ENCODE data around the gene CGB8.

GRCh38 chr19:49014123-49014869 is 34.6 kb downstream of the CGB8 start:
- TF ChIP-seq YY1 (IDR thresholded peaks at IDR 0.05; ENCODE audit: low read depth) (no peak), EP300 (IDR thresholded peaks at IDR 0.05; ENCODE audit: borderline replicate concordance) (no peak), TCF12 (IDR thresholded peaks at IDR 0.05; ENCODE audit: low read depth) (no peak), MAX (IDR thresholded peaks at IDR 0.05) (no peak), REST (IDR thresholded peaks at IDR 0.05; ENCODE audit: low read depth) (no peak), CREB1 (IDR thresholded peaks at IDR 0.05; ENCODE audit: low read depth) (no peak), FOXM1 (IDR thresholded peaks at IDR 0.05; ENCODE audit: borderline replicate concordance, low read depth) (no peak), RAD21 (IDR thresholded peaks at IDR 0.05; ENCODE audit: low read depth) (no peak), EGR1 (IDR thresholded peaks at IDR 0.05) (no peak), NFIC (IDR thresholded peaks at IDR 0.05) (no peak), TAF1 (IDR thresholded peaks at IDR 0.05; ENCODE audit: low read depth) (no peak), ZBTB7A (IDR thresholded peaks at IDR 0.05; ENCODE audit: low read depth) (no peak), TEAD4 (IDR thresholded peaks at IDR 0.05) (no peak), USF1 (IDR thresholded peaks at IDR 0.05) (no peak)

All from Ishikawa (cell line).